ENCODE results near the gene IRF7.

Gene IRF7

DNA sequence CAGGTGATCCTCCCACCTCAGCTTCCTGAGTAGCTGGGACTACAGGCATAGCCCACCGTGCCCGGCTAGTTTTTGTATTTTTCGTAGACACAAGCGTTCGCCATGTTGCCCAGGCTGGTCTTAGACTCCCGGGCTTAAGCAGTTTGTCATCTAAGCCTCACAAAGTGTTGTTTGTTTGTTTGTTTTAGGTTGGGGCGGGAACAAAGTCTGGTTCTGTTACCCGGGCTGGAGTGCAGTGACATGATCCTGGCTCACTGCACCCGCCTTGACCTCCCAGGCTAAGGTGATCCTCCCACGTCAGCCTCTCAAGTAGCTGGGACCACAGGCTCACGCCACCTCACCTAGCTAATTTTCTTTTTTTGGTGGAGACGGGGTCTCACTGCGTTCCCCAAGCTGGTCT, 12.6 kb downstream of the IRF7 start:
- DNase-seq (ENCODE audit: extremely low read depth, low read depth): no peak
- TF ChIP-seq, protein P1, sequence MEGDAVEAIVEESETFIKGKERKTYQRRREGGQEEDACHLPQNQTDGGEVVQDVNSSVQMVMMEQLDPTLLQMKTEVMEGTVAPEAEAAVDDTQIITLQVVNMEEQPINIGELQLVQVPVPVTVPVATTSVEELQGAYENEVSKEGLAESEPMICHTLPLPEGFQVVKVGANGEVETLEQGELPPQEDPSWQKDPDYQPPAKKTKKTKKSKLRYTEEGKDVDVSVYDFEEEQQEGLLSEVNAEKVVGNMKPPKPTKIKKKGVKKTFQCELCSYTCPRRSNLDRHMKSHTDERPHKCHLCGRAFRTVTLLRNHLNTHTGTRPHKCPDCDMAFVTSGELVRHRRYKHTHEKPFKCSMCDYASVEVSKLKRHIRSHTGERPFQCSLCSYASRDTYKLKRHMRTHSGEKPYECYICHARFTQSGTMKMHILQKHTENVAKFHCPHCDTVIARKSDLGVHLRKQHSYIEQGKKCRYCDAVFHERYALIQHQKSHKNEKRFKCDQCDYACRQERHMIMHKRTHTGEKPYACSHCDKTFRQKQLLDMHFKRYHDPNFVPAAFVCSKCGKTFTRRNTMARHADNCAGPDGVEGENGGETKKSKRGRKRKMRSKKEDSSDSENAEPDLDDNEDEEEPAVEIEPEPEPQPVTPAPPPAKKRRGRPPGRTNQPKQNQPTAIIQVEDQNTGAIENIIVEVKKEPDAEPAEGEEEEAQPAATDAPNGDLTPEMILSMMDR (IDR thresholded peaks at IDR 0.05; ENCODE audit: low read depth, low read length): no peak

DNA sequence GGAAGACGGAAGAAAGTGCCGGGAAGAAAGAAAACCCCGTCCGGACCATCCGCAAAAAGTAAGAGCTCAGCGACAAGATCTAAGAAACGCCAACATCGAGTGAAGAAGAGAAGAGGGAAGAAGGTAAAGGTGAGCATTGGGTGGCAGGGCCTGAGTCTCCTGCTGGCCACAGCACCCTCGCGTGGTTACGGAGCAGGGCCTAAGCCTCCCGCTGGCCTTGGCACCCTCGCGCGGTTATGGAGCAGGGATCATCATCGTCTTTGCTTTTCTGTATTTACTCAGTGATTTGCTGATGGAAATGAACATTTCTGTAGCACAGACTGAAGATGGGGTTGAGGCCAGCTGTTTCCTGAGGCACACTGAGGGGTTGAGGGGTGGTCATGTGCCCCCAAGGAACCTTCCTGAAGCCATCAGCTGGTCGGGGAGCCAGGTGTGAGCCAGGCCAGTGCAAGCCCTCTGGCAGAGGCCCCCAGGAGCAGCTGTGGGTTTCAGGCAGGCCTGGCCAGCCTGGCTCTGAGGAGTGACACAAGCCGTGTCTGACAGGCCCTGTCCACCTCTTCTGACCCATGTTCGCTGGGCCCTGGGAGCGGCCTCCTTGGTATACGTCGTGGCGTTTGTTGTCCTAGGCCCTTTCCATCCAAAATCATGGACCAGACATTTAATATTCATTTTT, 14.0 kb downstream of the IRF7 start:
- DNase-seq (ENCODE audit: extremely low read depth, low read depth): no peak
- TF ChIP-seq, protein P1 (IDR thresholded peaks at IDR 0.05; ENCODE audit: low read depth, low read length): no peak

DNA sequence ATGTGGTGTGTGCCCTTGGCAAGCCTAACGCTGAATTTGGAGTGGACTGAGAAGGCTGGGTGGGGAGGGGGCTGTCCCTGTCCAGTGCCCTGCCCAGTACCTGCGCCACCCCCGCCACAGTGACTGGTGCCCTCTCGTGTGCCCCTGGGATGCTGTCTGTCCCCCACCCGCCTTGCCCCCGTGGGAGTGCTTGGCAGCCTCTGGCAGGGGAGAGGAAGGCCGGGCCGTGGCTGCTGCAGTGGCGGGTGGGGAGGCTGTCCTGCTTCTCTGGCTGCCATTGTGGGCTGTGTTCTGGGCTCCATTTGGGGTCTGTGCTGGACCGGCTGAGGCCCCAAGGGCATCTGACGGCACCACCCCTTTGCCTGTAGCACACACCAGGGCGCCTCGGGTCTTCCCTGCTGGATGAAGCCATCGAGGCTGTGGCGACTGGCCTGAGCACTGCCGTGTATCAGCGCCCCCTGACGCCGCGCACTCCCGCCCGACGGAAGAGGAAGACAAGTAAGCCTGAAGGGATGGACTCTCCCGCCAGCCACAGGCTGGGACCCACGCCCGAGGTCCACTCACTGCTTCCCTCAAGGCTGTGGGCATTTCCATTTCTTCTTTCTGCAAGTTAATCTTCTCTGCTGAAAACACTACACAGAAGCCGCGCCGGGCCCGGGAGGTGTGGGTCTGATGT, 17.6 kb downstream of the IRF7 start:
- no peak for DNase-seq (ENCODE audit: extremely low read depth, low read depth)
- TF ChIP-seq, protein P1 (IDR thresholded peaks at IDR 0.05; ENCODE audit: low read depth, low read length): no peak

DNA sequence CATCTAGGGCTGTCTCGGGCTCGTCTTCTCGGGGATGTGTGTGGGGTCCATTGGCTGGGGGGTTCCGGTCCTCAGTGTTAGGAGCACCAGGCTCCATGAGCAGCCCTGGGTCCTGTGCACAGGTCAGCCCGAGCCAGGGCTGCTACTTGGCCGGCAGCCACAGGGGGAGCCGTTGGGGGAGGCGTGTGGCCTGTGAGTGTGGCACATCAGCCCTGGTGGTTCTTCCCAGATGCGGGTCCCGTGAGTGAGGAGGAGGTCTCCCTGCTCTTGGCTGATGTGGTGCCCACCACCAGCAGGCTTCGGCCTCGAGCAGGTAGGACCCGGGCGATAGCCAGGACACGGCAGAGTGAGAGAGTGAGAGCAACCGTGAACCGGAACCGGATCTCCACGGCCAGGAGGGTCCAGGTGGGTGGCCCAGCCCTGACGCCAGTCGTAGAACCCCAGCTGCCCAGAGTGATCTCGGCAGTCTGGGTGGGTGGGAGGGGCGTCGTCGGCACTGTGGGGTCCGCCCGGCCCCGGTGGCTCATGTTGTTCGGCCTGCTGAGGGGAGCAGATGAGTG, 18.5 kb downstream of the IRF7 start:
- TF ChIP-seq, protein P1 (IDR thresholded peaks at IDR 0.05; ENCODE audit: low read depth, low read length): no peak
- no peak for DNase-seq (ENCODE audit: extremely low read depth, low read depth)

DNA sequence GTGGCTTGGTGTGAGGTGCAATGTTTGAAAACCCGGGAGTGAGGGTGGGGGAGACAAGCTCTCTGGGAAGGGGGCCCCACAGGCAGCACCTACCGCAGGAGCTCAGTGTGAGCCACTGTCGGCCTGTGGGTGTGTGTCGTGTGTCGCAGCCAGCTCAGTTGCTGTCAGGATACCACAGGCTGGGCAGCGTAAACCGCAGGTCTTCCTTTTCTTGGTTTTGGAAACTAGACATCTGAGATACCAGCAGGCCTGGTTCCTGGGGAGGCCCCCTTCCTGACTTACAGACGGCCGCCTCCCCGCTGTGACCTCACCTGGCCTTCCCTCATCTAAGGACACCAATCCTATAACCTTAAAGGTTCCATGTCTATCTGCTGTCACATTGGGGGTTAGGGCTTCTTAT, 19.4 kb downstream of the IRF7 start:
- DNase-seq (ENCODE audit: extremely low read depth, low read depth): no peak
- TF ChIP-seq, protein P1 (IDR thresholded peaks at IDR 0.05; ENCODE audit: low read depth, low read length): no peak

DNA sequence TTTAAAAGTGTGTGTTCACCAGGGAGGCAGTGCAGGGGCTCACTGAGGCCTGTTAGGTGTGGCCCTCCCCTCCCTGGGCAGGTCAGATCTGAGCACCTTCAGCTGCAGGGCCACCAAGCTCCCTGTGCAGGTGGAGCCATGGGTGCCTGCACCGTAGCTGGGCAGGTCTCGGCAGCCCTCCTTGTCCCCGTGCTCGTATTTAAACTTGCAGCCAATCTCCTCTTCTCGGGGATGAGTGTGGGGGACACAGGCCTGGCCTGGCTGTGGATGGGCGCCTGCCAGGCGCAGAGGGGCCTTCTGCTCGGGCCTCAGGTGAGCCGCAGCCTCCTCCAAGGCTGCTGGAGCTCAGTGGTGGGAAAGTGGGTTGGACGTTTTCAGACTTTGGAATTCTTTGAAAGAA, 20.4 kb downstream of the IRF7 start:
- no peak for DNase-seq (ENCODE audit: extremely low read depth, low read depth)
- TF ChIP-seq, protein P1 (IDR thresholded peaks at IDR 0.05; ENCODE audit: low read depth, low read length): no peak

DNA sequence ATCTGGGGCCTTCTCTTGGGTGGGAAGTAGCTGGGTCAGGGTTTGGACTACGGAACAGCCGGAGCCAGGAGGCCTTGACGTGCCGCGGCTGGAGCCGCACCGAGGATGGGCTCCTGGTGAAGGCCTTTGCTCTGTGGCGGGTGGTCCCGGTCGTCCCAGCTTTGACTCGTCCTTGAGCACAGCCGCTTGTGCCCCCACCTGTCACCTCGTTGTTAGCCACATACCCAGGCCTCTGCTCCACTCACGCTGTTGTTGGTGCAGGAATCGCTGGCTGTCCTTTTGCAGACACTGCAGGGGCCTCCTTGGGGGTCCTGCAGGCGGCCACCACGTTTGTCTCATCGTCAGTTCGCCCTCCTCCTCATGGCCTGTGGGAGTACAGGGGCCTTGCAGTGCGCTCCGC, 22.4 kb downstream of the IRF7 start:
- no peak for DNase-seq (ENCODE audit: extremely low read depth, low read depth)
- TF ChIP-seq, protein P1 (IDR thresholded peaks at IDR 0.05; ENCODE audit: low read depth, low read length): no peak
